Stimulated activated CD8-positive, alpha-beta memory T cell treated with anti-CD3 and anti-CD28 coated beads, Interleukin-4, amount 100 ng/mL, for 1 hour (primary cell): ENCODE data around the gene ALMS1.
"Not testable (repeated sequence)": the region's sequence is repeated elsewhere in the genome, so short reads cannot be mapped to it uniquely, and the experiment has no call there.

Experiments used
- DNase-seq, 2 donors: peaks; one replicate each; pipeline ENCODE4 v3.0.0-alpha.2; 2020; ENCODE audit warnings: low read depth in 2 of 2, low spot score in 1 of 2

The ALMS1 gene, protein sequence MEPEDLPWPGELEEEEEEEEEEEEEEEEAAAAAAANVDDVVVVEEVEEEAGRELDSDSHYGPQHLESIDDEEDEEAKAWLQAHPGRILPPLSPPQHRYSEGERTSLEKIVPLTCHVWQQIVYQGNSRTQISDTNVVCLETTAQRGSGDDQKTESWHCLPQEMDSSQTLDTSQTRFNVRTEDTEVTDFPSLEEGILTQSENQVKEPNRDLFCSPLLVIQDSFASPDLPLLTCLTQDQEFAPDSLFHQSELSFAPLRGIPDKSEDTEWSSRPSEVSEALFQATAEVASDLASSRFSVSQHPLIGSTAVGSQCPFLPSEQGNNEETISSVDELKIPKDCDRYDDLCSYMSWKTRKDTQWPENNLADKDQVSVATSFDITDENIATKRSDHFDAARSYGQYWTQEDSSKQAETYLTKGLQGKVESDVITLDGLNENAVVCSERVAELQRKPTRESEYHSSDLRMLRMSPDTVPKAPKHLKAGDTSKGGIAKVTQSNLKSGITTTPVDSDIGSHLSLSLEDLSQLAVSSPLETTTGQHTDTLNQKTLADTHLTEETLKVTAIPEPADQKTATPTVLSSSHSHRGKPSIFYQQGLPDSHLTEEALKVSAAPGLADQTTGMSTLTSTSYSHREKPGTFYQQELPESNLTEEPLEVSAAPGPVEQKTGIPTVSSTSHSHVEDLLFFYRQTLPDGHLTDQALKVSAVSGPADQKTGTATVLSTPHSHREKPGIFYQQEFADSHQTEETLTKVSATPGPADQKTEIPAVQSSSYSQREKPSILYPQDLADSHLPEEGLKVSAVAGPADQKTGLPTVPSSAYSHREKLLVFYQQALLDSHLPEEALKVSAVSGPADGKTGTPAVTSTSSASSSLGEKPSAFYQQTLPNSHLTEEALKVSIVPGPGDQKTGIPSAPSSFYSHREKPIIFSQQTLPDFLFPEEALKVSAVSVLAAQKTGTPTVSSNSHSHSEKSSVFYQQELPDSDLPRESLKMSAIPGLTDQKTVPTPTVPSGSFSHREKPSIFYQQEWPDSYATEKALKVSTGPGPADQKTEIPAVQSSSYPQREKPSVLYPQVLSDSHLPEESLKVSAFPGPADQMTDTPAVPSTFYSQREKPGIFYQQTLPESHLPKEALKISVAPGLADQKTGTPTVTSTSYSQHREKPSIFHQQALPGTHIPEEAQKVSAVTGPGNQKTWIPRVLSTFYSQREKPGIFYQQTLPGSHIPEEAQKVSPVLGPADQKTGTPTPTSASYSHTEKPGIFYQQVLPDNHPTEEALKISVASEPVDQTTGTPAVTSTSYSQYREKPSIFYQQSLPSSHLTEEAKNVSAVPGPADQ (N-terminal part only)

DNA sequence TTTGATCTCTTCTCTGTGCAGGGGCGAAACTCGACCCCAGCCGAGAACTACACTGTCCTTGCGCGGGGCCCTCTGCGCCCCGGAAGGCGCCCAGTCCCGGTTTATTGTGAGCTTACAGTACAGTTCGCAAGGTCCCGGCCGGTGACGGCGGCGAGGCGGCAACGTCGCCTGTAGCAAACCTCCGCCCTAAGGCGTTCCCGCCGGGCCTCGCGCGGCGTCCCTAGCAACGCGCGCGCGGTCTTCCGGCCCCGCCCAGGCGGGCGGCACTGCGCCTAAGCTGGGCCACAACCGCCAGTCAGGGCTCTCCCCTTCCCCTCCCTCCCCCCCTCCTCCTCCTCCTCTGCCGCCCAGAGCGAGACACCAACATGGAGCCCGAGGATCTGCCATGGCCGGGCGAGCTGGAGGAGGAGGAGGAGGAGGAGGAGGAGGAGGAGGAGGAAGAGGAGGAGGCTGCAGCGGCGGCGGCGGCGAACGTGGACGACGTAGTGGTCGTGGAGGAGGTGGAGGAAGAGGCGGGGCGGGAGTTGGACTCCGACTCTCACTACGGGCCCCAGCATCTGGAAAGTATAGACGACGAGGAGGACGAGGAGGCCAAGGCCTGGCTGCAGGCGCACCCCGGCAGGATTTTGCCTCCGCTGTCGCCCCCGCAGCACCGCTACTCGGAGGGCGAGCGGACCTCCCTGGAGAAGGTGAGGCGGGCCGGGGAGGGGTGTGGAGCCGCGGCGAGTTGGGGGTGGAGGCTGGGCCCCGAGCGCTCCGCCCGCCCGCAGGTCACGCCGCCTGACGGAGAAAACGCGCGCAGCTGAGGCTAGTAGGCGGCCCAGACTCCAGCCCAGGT, at the start of gene ALMS1:
Gene ALMS1, plus strand, starts transcription at position 333 of the 838 bp plus-strand sequence. Its CDS starts 33 bp downstream, at position 366.
- DNase-seq = peak; percentile 53 to 74

DNA sequence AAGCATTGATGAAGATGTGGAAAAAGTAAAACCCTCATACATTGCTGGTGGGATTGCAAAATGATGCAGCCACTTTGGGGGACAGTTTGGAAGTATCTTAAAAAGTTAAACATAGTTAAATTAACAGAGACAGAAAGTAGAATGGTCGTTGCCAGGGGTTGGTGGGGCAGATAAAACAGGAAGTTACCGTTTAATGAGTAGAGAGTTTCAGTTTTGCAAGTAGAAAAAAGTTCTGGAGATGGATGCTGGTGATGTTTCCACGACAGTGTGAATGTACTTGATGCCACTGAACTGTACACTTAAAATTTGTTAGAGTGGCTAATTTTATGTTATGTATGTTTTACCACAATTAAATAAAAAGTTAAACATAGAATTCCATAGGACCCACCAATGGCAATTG, 47.8 kb upstream of the ALMS1 start:
- no peak for DNase-seq

GRCh38 chr2:73339201-73339600, 46.4 kb upstream of the ALMS1 start:
- DNase-seq = no peak

GRCh38 chr2:73341039-73341438, 44.6 kb upstream of the ALMS1 start:
- no peak for DNase-seq

- DNase-seq = no peak
These were observed 41.6 kb upstream of the ALMS1 start for GRCh38 chr2:73343992-73344391.

DNA sequence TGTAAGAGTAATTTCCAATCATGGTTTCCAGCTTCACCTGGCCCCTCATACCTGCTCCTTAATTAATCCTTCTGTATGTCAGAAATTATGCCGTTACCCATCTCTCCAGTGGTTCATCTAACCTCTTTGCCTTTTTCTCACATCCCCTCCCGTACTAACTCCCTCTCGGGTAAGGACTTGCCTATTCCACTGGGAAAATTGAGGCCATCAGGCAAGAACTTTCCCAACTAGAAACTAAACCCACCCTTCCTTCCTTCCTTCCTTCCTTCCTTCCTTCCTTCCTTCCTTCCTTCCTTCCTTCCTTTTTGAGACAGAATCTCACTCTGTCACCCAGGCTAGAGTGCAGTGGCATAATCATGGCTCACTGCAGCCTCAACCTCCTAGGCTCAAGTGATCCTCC, 40.9 kb upstream of the ALMS1 start:
- not testable (repeated sequence) for DNase-seq

GRCh38 chr2:73350035-73350691, 35.5 kb upstream of the ALMS1 start:
- no peak for DNase-seq

DNA sequence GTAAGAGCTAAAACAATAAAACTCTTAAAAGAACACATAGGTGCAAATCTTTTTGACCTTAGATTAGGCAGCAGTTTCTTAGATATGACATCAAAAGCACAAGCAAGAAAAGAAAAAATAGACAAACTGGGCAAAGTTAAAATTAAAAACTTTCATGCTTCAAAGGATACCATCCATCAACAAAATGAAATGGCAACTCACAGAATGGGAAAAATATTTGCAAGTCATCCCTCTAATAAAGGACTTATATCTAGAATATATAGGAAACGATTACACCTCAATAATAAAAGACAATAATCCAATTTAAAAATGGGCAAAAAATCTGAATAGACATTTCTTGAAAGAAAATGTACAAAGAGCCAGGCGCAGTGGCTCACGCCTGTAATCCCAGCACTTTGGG, 29.5 kb upstream of the ALMS1 start:
- no peak for DNase-seq

GRCh38 chr2:73359915-73360697, 25.5 kb upstream of the ALMS1 start:
- no peak for DNase-seq

GRCh38 chr2:73366060-73366459, 19.6 kb upstream of the ALMS1 start:
- no peak for DNase-seq

GRCh38 chr2:73368781-73369180, 16.9 kb upstream of the ALMS1 start:
- DNase-seq = no peak

GRCh38 chr2:73370348-73370747, 15.3 kb upstream of the ALMS1 start:
- no peak for DNase-seq

DNA sequence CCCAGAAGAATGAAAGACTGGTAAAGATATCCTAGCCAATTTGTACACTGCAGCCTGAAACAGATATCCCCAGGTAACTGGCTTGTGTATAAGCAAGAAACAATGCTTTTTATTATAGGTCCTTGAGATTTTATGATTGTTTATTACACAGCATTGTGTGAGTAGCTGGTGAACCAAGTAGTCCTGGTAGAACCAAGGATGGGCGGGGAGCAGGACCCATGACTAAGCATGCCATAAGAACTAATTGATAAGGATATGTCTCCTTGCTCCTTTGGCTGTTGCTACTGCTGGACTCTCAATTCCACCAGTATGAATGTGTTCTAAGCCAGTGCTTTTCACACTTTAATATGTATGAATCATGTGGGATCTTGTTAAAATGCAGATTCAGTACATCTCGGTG, 12.3 kb upstream of the ALMS1 start:
- no peak for DNase-seq

GRCh38 chr2:73374269-73374668, 11.4 kb upstream of the ALMS1 start:
- DNase-seq = no peak

GRCh38 chr2:73376681-73377080, 9.0 kb upstream of the ALMS1 start:
- DNase-seq = no peak

- DNase-seq = no peak
These were observed 2.6 kb upstream of the ALMS1 start for GRCh38 chr2:73383036-73383435.

DNA sequence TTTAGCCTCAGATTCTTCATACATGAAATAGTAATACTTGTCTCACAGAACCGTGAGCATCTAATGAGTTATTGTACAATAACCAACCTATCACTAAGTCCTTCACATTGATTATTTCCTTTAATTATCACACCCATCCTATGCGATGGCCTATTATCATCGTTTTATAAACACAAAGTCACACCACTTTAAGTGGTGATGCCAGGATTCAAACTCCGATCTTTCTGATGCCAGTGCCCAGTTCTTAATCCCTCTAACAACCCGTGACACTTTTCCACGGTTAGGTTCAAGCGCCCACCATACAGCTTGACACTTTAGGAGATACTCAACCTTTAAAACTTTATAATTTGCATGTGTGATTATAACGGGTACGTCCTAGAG, 523 bp upstream of the ALMS1 start:
- no peak for DNase-seq

DNA sequence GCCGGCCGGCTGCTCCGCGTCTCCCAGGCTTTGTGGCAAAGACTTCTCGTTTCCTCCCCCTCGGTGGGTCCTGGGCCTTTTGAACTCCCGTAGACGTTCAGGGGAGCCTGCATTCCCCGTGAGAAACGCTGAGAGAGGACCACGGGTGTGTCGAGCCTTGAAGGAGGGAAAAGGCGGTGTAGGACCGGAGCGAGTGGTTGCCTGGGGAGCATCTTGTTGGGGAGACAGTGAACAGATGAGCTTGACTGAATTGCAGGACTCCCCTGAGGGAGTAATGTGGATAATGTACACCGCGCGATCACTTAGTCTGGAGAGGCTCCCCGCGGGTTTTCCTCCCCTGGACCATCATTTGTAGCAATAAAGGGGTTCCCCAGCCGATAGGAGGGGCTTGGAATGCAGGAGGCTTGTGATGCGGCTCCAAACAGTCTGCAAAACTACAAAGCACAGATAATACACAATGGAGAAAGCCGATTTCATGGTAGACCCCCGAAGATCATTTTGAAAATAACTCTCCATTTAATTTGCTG, 769 bp downstream of the ALMS1 start:
- peak in 1 of 2 donors; percentile 1 for DNase-seq
